ENCODE measurements around the gene CYTIP. TPM values are rescaled to one million over a fixed set of nuclear protein-coding genes. Genes with fewer than 3 reads are reported as not detected.

The CYTIP gene
- 10 to 100 TPM in 1 of 10 donors, 1 to 10 TPM in 8, under 1 TPM in 1; 0.85 to 13.7 (median 1.7) TPM for total RNA-seq
- under 1 TPM; 0.73 to 0.86 TPM for polyA plus RNA-seq
- long read RNA-seq, donor 1, partial matches to known transcripts = 0 of 2 reads
- long read RNA-seq, donor 1, other reads (novel, unspliced or antisense) = 1 of 2 reads
- long read RNA-seq, donor 2, partial matches to known transcripts = 0 of 1 reads
- long read RNA-seq, donor 2, other reads (novel, unspliced or antisense) = 1 of 1 reads
- long read RNA-seq, donor 3, partial matches to known transcripts = 0 of 3 reads
- long read RNA-seq, donor 3, other reads (novel, unspliced or antisense) = 2 of 3 reads

DNA sequence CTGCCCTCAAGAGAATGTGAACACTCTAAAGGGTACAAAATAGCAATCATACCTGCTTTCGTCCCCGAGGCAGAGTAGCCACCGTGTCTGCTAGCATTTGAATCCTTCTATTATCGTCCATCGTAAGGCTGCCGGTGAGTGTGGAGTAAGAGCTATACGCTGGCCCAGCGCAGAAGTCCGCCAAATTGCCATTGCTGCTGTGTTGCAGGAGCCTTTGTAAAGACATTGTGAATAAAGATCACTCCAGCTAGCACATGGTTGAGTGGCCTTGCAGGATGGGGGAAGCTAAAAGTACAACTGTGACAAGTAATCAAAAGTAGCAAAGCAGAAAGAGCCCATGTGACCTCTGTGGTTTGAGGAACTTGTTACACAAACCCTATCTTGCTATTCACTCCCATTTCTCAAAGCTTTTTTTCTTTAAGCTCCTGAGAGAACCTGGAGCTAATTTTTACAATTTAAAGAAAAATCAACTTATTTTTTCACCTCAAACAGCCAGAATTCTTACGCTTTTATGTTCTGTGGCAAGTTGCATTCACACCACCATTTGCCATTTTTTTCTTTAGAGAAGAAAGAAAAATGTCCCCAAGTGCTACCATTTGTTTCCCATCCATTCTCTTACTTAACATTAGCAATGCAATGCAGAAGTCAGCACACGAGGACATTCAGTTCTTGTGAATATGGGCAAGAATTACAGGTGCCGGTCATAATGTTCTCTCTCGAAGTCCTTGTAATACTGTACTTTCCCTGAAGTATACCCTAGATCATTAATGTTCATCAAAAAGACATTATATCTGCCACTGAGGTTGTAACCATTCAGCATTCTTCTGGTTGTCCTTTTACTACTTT is at the start of gene CYTIP:
Gene CYTIP (minus strand): TSS at position 295 of the 846 bp plus-strand sequence. CDS start 69 bp downstream, at position 226.
- TF ChIP-seq, protein P1, sequence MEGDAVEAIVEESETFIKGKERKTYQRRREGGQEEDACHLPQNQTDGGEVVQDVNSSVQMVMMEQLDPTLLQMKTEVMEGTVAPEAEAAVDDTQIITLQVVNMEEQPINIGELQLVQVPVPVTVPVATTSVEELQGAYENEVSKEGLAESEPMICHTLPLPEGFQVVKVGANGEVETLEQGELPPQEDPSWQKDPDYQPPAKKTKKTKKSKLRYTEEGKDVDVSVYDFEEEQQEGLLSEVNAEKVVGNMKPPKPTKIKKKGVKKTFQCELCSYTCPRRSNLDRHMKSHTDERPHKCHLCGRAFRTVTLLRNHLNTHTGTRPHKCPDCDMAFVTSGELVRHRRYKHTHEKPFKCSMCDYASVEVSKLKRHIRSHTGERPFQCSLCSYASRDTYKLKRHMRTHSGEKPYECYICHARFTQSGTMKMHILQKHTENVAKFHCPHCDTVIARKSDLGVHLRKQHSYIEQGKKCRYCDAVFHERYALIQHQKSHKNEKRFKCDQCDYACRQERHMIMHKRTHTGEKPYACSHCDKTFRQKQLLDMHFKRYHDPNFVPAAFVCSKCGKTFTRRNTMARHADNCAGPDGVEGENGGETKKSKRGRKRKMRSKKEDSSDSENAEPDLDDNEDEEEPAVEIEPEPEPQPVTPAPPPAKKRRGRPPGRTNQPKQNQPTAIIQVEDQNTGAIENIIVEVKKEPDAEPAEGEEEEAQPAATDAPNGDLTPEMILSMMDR (IDR thresholded peaks at IDR 0.05) = no peak
- Histone ChIP-seq H3K27me3 (no peaks in the 10 kb centered on the region), H3K4me3 (peak within 1 kb of the TSS in 6 of 10 donors; percentile 3 to 66 (median 24)), H3K9me3 (no peaks in the 10 kb centered on the region), H3K27ac (peak within 1 kb of the TSS in 4 of 10 donors; percentile 6 to 94 (median 40)), H3K4me1 (peaks cover 0 to 39% (median 0%) of the 10 kb centered on the region in 9 donors), H3K36me3 (no peaks in the 10 kb centered on the region)
- ATAC-seq (peak in 6 of 8 donors; percentile 44 to 64 (median 57)), DNase-seq (peak in 1 of 2 donors; percentile 20)
- intact Hi-C loops (cut with DNase I) = no loop called here
- 74 to 82% methylated on average over 13 of the region's 13 CpGs for WGBS, 2 donors

DNA sequence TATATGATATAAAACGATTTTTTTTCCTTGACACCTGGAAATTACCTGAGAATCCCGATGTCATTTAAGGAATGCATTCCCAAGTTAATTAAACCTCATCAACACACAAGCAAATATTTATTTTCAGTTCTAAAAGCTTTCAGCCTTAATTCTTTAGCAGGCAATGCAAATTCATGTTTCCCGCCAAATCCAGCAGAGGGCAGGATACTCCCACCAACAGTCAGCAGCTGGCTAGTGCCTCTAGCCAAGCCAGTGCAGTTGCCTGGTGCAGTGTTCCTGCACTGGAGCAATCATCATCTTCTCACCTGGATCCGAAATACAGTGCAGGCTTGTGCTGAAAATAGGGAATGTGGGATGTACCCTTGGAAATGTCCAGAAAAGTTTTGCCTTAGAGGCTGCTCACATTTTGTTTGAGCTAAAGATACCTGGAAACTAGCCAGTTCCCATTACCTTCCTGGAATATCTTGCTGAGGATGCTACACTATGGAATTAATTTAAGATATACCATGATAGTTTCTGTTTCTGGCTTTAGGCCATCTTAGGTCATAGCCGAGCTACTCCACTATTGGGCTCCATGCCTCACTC is 48.4 kb upstream of the CYTIP start:
- H3K36me3 ChIP-seq = no peaks in the 10 kb centered on the region
- H3K27ac ChIP-seq = no peak overlapping the region
- intact Hi-C loops (cut with DNase I) = loop anchor here in 6 of 10 donors (5.0 to 10.0 kb wide), 7 partner anchors 103 to 520 kb away; partner anchors contain the start of gene ERMN (in 3 of the 6)
- peak in 7 of 8 donors; percentile 70 to 84 (median 74) for ATAC-seq
- H3K27me3 ChIP-seq = peaks cover 0 to 11% (median 0%) of the 10 kb centered on the region in 7 donors
- whole genome bisulfite sequencing, 2 donors = 9 to 18% methylated on average over 5 of the region's 5 CpGs
- H3K4me3 ChIP-seq = no peak overlapping the region
- TF ChIP-seq, protein P1 (IDR thresholded peaks at IDR 0.05) = peak; percentile 45 to 78 (median 72)
- H3K9me3 ChIP-seq = no peaks in the 10 kb centered on the region
- DNase-seq = peak; percentile 27 to 60
- H3K4me1 ChIP-seq = no peaks in the 10 kb centered on the region

DNA sequence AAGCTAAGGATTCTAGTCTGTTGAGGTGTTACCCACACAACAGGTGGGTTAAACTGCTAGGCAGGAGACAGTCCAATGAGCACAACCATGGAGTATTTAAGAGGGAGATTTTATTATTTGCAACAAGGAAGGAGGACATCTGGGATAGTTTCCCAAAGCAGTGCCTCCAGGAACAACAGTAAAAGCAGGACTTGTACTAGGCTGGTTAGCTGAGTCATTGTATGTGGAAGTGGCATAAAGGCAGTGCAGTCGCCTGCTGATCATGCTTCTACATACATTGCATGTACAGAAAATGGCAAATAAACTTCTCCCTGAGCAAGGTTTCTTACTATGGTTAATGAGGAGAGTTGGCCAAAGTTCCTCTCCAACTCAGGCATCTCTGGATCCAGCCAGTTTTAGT is 46.1 kb upstream of the CYTIP start:
- no peak for ATAC-seq
- no peak for DNase-seq
- H3K27ac ChIP-seq = no peak overlapping the region
- no peak overlapping the region for H3K4me3 ChIP-seq
- TF ChIP-seq, protein P1 (IDR thresholded peaks at IDR 0.05) = no peak
- 63 to 78% methylated on average over 1 of the region's 1 CpG for WGBS, 2 donors
- intact Hi-C loops (cut with DNase I) = loop anchor here in 6 of 10 donors (5.0 to 10.0 kb wide), 7 partner anchors 105 to 522 kb away; partner anchors contain the start of gene ERMN (in 3 of the 6)
- H3K36me3 ChIP-seq = no peaks in the 10 kb centered on the region
- H3K9me3 ChIP-seq = no peaks in the 10 kb centered on the region
- no peaks in the 10 kb centered on the region for H3K4me1 ChIP-seq
- H3K27me3 ChIP-seq = peaks cover 0 to 11% (median 0%) of the 10 kb centered on the region in 7 donors

DNA sequence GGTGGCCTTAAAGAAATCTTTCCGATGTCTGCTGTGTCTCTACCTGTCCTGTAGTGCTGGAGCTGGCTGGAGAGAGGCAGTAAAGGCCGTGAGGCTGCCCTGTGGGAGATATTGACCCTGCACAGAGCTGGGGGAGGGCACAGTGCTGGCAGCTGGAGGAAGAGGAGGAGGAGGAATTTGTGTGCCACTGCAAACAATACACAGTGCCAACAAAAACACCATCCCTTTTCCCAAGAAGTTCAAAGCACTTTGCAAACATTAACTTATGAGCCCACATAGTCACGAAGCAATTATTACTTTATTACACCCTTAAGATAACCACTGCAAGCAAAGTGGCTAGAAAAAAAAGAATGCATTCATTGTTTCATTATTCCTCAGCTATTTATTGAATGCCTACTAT is 45.0 kb upstream of the CYTIP start:
- WGBS, 2 donors = 51 to 57% methylated on average over 3 of the region's 3 CpGs
- intact Hi-C loops (cut with DNase I) = no loop called here
- no peak for DNase-seq
- Histone ChIP-seq H3K27me3 (peaks cover 0 to 11% (median 0%) of the 10 kb centered on the region in 7 donors), H3K4me3 (no peak overlapping the region), H3K27ac (no peak overlapping the region), H3K4me1 (no peaks in the 10 kb centered on the region), H3K9me3 (no peaks in the 10 kb centered on the region), H3K36me3 (no peaks in the 10 kb centered on the region)
- TF ChIP-seq, protein P1 (IDR thresholded peaks at IDR 0.05) = no peak
- peak in 1 of 8 donors; percentile 31 for ATAC-seq

All from heart right ventricle (tissue), 16 donors.